ENCODE results near the gene AXDND1.

The AXDND1 gene

DNA sequence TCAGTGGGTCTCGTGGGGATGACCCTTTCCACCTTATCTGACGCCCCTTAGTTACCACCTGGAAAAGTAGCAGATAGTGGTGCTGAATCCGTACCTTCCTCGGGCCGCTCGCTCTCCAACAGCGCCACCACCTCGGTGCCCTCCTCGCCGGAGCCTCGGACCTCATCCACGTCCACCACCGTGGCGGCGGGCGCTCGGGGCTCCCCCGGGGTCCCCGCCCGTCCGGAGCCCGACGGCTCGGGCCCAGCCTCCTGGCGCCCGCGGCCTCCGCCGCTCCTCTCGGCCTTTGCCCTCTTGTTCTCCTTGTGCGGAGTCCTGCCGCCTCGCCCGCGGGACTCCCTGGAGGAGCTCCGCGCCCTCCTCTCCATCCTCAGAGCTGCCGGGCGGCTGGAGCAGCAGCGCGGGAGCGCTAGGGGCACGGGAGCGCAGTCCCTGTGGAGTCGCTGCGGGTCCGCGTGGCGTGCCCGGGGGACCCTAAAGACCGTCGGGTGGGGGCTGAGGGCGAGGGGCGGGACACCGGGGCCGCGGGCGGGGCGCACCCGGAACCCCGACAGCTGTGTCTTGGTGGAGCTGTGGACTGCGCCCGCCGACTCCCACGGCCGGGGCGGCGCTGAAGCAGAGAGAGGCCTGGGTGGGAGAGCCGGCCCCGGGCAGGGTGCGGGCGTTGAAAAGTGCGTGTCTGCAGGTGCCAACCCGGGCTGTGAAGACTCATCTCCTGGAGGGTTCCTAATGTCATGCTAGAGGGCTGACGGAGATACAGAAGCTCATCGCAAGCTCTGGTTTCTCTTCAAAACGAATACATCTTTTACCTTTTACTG, 209.9 kb downstream of the AXDND1 start, which contains the start of gene NPHS2:
Gene NPHS2, minus strand, starts transcription at position 452 of the 818 bp plus-strand sequence. Its CDS starts 84 bp downstream, at position 368.
- no peak for DNase-seq (ENCODE audit: low read depth in 4 of 4, low spot score in 1 of 4)

DNA sequence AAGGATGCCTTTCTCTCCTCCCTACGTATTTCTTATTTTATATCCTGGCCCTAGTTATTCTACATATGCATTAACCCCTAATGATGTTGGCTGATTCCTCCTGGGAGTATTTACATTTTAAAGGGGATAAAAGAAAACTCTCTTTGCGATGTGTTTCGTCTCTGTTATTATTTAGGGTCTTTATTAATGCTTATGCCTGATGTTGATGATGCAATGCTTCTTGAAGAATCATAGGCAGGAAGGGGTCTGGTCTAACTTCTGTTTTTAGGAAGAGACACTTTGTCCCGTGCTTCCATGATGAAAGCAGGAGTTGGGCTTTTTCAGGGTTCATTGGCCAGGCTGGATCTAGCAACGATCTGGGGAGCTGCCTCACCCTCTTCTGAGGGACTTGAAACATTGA, 210.7 kb downstream of the AXDND1 start:
- DNase-seq (ENCODE audit: low read depth in 4 of 4, low spot score in 1 of 4), result no peak

DNA sequence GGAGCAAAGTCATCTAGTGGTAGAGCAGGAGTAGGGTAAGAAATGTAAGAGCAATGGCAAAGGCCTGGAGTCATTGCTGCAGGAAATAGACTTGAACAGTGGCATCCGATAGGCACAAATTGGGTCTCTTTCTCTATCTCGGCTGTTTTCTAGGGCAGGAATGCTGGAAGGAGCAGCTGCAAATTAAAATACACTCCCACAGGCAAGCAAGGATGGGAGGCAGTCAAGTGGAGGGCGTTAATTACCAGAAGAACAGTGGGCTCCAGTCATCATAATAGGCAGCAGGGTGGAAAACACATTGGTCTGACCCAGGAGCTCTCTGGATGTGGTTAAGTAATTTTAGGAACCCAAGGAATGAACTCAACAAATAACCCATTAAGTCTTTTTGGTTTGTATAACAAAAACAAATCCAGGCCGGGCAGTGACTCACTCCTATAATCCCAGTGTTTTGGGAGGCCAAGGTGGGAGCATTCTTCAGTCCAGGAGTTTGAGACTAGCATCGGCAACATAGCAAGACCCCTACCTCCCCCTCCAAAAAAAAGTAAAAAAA, 218.1 kb downstream of the AXDND1 start:
- no peak for DNase-seq (ENCODE audit: low read depth in 4 of 4, low spot score in 1 of 4)

DNA sequence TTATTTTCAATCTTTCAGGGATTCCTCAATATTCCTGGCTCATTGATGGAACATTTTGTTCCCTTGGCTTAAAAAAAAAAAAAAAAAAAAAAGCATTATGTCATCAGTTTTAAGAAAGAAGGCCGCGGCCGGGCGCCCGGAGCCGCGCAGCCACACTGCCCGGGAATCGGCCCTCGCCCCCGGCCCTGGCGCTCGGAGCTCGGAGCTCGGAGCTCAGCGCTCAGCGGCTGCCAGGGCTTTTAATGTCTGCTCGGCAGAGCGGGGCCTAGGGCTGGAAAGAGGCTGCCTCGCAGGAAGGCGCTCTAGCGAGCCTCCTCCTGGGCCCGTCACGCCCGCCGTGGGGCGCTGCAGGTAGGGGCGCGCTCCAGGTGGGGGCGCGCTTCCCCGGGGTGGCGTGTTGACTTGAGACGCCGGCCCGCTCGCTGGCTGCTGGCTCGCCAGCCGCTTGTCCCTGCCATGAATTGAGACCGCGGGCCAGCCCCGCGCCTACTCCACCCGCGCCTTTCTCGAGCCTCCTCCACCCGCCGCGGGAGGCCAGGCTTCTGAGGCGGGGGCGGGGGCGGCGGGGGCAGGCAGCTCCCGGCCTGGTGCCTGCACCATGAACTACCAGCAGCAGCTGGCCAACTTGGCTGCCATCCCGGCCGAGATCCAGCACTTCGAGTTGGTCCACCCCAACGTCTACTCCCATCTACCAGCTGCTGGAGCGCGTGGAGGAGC, 220.5 kb downstream of the AXDND1 start:
- no peak for DNase-seq (ENCODE audit: low read depth in 4 of 4, low spot score in 1 of 4)

DNA sequence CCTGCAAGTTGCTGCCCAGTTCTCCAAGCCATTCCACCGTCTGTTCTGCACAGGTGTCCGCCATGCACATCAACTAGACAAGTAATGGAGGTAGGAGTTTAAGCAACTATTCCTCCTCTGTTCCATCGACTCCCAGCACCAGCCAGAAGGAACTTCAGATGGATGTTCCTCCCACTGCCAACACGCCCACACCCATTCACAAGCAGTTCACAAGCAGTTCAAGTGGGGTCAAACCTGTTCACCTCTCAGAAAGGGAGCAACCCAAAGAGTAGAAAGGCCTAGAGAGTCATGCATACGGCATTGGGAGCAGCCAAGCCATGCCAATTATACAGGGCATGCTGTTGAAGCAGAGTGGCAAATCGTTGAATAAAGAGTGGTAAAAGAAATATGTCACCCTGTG, 221.6 kb downstream of the AXDND1 start:
- no peak for DNase-seq (ENCODE audit: low read depth in 4 of 4, low spot score in 1 of 4)

DNA sequence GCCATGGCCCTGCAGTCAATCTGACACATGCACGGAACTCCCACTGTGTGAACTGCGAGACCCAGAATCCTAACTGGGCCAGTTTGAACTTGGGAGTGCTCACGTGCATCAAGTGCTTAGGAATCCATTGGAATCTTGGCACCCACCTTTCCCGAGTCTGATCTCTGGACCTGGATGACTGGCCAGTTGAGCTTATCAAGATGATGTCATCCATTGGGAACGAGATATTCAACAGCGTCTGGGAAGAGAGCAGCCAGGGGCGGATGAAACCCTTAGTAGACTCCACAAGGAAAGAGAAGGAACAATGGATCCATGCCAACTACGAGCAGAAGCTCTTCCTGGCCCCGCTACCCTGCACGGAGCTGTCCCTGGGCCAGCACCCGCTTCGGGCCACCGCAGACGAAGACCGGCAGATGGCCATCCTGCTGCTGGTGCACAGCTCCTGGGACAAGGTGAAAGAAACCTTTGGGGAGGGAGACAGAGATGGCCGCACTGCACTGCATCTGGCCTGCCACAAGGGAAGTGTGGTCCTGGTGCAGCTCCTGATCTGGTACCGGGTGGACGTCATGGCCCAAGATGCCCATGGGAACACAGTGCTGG, 222.8 kb downstream of the AXDND1 start:
- DNase-seq (ENCODE audit: low read depth in 4 of 4, low spot score in 1 of 4), result no peak

DNA sequence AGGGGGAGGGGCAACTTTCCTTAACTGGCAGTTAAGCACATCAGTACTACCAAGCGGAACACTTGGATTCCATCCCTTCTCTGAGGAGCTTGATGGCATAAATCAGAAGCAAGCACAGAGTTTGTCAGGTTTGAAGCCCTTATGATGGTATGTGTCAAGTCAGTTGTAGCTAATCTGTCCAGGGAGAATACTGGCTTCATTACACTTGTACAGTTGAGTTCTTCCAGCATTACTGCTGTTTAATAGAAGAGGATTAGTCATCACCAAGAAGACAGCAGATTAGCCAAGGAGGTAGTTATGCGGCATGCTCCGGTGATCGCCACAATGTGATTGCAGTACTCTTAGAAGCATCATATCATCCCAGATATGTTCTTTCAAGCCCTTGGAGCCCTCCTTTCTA, 223.7 kb downstream of the AXDND1 start:
- DNase-seq (ENCODE audit: low read depth in 4 of 4, low spot score in 1 of 4), result no peak

DNA sequence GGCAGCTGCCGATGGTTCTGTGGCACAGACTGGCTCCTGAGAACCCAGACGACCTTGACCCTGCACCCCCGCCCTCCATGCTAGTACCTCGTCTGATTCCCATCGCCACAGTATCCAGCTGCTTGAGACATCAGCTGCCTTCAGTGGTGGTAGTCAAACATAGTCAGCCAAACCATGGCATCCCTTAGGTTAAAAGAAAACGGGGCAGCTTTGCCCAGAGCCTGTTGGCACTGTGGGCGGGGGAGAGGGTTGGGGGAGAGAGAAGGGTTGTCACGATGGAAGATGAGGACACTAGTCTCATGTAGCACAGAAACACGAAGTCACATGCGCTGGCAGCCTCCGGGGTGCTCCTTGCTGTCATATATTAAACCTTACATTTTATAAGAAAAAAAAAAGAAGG, 224.9 kb downstream of the AXDND1 start:
- no peak for DNase-seq (ENCODE audit: low read depth in 4 of 4, low spot score in 1 of 4)

DNA sequence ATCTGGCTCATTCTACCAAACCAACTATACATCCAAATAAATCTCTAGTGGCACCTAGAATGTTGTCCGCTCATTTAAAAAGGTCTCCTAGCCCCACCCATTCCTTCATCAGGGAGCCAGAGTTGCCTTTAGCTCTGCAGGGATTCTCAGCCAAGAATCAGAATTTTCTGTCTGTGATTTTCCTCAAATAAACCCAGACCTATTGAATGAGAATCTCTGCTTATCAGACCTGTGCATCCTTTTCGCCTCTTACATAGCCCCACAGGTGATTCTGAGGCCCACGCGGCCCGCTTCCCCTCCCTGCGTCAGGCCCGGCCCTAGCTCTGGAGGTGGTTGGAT, 225.5 kb downstream of the AXDND1 start:
- DNase-seq (ENCODE audit: low read depth in 4 of 4, low spot score in 1 of 4), result no peak

DNA sequence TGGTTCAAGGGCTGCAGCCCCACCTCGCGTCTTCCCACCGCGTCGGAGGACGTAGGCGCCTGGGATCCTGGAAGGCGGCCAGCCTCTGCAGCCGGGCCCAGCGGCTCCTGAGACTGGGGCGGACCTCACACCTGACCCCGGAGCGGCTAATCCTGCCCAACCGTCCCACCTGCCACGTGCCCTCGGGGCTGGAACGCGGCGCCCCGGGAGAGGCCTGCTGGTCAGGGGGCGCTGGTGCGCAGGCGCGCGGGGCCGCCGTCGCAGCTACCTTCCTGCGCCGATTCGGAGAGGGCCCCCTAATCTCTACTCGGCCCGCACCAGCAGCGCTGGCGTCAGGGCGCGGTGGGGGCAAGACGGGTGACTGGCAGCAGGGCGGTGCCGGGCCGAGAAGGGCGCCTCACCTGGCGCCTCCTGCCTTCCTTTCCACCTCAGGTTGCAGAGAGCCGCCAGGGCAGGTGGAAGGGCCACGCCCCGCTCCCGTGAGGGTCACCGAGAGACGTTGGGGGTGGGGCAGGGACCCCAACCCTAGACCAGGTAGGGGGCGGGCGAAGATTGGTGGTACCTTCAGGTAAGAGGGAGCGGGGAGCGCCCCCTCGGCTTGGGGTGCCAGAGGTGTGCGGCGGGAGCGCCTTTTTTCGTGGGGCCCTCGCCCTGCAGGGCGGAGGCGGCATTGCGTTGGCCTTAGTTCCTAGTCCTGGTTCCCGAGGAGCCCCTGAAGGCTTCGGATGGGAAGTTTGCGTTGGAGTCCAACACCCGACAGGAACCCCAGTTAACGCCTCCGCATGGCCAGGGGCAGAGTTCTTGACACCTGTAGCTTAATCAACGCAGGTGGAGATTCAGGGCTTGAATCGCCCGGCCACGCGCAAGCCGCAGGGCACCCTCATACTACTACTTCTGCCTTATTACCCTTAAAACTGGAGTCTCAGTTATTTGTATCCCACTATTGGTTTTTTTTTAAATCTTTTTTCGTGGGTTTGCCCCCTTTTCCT, 226.1 kb downstream of the AXDND1 start, which contains the start of gene TDRD5:
Gene TDRD5, plus strand, starts transcription at position 241 of the 989 bp plus-strand sequence. CDS start 784 bp downstream, outside the sequence.
- DNase-seq (ENCODE audit: low read depth in 4 of 4, low spot score in 1 of 4), result no peak

DNA sequence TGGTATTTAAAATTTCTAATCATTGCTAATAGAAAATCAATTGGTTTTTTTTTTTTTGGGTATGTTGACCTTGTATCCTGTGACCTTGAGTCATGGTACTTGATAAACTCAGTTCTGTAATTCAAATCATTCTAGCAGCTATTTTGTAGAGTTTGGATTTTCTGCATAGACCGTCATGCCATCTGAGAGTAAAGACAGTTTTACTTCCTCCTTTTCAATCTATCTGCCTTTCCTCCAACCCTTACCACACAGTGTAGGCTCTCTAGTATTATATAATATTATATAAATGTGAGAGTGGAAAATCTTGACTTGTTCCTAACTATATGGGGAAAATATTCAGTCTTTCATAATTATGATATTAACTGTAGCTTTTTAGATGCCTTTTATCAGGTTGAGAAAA, 232.9 kb downstream of the AXDND1 start:
- DNase-seq (ENCODE audit: low read depth in 4 of 4, low spot score in 1 of 4), result no peak

DNA sequence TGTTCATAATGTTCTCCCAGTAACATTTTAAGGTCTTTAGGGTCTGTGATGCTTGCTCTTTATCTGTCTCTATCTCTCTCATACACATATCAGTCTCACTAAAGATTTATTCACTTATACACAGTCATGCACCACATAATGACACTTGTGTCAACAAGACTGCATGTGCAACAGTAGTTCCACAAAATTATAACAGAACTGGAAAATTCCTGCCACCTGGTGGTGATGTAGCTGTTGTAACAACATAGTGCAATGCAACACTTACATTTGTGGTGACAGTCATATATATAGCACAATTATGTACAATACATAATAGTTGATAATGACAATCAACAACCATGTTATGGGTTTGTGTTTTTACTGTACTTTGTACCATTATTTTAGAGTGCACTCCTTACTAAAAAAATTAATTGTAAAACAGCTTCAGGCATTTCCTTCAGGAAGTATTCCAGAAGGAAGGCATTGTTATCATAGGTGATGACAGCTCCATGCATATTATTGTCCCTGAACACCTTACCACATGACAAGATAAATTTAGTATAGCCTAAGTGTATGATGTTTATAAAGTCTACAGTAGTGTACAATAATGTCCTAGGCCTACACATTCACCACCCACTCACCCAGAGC, 234.0 kb downstream of the AXDND1 start:
- no peak for DNase-seq (ENCODE audit: low read depth in 4 of 4, low spot score in 1 of 4)

DNA sequence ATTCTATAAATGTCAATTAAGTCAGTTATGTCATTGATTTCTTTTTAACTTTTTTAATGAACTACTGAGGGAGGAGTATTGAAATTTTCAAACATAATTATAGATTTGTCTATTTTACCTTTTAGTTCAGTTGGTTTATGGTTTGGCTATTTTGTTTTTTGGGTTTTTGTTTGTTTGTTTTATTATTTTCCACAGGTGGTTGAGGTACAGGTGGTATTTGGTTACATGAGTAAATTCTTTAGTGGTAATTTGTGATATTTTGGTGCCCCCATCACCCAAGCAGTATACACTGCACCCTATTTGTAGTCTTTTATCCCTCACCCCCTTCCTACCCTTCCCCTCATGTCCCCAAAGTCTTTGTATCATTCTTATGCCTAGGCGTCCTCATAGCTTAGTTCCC, 235.3 kb downstream of the AXDND1 start:
- no peak for DNase-seq (ENCODE audit: low read depth in 4 of 4, low spot score in 1 of 4)
